Vagina (tissue), 2 donors: ENCODE data around the gene SLC13A3. TPM values are rescaled to one million over a fixed set of nuclear protein-coding genes. Genes with fewer than 3 reads are reported as not detected.

Source experiments
- DNase-seq, 2 donors: peaks; one replicate each; pipeline ENCODE4 v3.0.0-alpha.2; 2017; ENCODE audit errors: extremely low spot score in 2 of 2
- H3K27ac ChIP-seq: fragments of 200-600 bp; sonication (generic); one replicate; pipeline ENCODE4 v1.5.1; 2019
- H3K27me3 ChIP-seq: fragments of 200-600 bp; sonication (generic); one replicate; pipeline ENCODE4 v1.5.1; 2019
- H3K36me3 ChIP-seq, 2 donors: fragments of 200-600 bp; sonication (generic); one replicate each; pipeline ENCODE4 v1.5.1; 2017 to 2019
- H3K4me1 ChIP-seq: fragments of 200-600 bp; sonication (generic); one replicate; pipeline ENCODE4 v1.5.1; 2019
- H3K4me3 ChIP-seq, 2 donors: fragments of 200-600 bp; sonication (generic); 1 replicate in 1 of 2; 2 replicates in 1 of 2; pipeline ENCODE4 v1.5.1; 2016 to 2019
- H3K9me3 ChIP-seq: fragments of 200-600 bp; sonication (generic); one replicate; pipeline ENCODE4 v1.5.1; 2019
- POLR2A ChIP-seq, 2 donors: fragments of 450-650 bp; IDR thresholded peaks; one replicate each; pipeline ENCODE4 v1.6.1; 2017; ENCODE audit warnings: antibody characterized with exemption in 2 of 2, mild to moderate bottlenecking in 2 of 2, moderate library complexity in 2 of 2
- POLR2AphosphoS5 ChIP-seq, 2 donors: sonication (generic); formaldehyde crosslinking; IDR thresholded peaks; one replicate each; pipeline ENCODE4 v1.9.0; 2017; ENCODE audit warnings: antibody characterized with exemption in 2 of 2, mild to moderate bottlenecking in 2 of 2, low read depth in 1 of 2; ENCODE audit not compliant: insufficient read depth in 1 of 2
- intact Hi-C: fragments of 100-400 bp; cut with DNase I; formaldehyde crosslinking; loops from one replicate; pipeline ENCODE4 v1.15.1; 2023
- total RNA-seq: library from RNA; depleted of rRNA; stranded (reverse); fragments of >200 nt; gene quantifications from one replicate; pipeline ENCODE4 v1.2.3, GENCODE V29; 2016
- TF ChIP-seq, protein P1 (sequence below), 3 experiments: fragments of 450-650 bp in 2 of 3; fragments of 200-600 bp in 1 of 3; sonication (generic) in 1 of 3; IDR thresholded peaks; one replicate each; pipeline ENCODE4 v1.5.1; 2017 to 2019; ENCODE audit warnings: antibody characterized with exemption in 3 of 3, mild to moderate bottlenecking in 2 of 3, moderate library complexity in 2 of 3

The SLC13A3 gene
- total RNA-seq, 1 donor from 2014 or later = 1.2 TPM

DNA sequence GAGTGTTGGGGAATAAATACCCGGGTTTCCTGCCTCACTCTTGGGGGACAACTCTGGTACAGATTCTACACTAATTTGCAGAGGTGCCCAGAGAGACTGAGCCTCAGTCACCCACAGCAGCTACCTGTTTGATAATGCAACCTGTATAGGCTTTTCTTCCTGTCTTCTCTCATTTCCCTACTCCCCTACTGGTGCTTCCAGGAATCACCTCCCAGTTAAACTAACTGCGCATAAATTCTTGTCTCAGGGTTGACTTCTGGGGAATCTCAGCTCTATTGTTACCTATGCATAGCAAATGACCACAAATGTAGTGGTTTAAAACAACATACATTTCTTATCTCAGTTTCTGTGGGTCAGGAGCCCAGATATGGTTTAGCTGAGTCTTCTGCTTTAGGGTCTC, 112.1 kb downstream of the SLC13A3 start:
- TF ChIP-seq POLR2AphosphoS5 (IDR thresholded peaks at IDR 0.05; ENCODE audit: insufficient read depth in 1 of 2, low read depth in 1 of 2) (no peak), POLR2A (IDR thresholded peaks at IDR 0.05) (no peak)
- TF ChIP-seq, protein P1, sequence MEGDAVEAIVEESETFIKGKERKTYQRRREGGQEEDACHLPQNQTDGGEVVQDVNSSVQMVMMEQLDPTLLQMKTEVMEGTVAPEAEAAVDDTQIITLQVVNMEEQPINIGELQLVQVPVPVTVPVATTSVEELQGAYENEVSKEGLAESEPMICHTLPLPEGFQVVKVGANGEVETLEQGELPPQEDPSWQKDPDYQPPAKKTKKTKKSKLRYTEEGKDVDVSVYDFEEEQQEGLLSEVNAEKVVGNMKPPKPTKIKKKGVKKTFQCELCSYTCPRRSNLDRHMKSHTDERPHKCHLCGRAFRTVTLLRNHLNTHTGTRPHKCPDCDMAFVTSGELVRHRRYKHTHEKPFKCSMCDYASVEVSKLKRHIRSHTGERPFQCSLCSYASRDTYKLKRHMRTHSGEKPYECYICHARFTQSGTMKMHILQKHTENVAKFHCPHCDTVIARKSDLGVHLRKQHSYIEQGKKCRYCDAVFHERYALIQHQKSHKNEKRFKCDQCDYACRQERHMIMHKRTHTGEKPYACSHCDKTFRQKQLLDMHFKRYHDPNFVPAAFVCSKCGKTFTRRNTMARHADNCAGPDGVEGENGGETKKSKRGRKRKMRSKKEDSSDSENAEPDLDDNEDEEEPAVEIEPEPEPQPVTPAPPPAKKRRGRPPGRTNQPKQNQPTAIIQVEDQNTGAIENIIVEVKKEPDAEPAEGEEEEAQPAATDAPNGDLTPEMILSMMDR (IDR thresholded peaks at IDR 0.05) = no peak
- H3K9me3 ChIP-seq = no peaks in the 10 kb centered on the region
- intact Hi-C loops = no loop called here
- H3K4me3 ChIP-seq = no peak overlapping the region
- no peak for DNase-seq
- H3K27me3 ChIP-seq = no peaks in the 10 kb centered on the region
- no peaks in the 10 kb centered on the region for H3K4me1 ChIP-seq
- H3K27ac ChIP-seq = no peak overlapping the region
- no peaks in the 10 kb centered on the region for H3K36me3 ChIP-seq

DNA sequence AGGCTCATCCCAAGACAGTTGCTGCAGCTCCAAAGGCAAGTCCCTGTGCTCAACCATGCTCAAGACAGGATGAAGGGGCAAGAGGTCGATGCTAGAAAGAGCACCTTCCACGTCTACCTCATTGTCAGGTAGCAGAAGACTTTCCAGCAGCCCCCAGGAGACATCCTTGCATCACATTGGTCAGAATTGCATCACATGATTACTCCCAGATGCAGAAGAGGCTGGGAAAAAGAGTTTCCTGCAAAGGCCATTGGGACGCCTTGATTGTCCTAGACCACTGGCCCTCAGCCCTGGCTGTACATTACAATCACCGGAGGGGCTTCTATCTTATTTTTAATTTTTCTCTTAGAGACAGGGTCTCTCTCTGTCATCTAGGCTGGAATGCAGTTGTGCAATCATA, 120.6 kb downstream of the SLC13A3 start:
- Histone ChIP-seq H3K9me3 (no peaks in the 10 kb centered on the region), H3K4me3 (no peak overlapping the region), H3K27ac (no peak overlapping the region), H3K36me3 (no peaks in the 10 kb centered on the region), H3K27me3 (no peaks in the 10 kb centered on the region), H3K4me1 (no peaks in the 10 kb centered on the region)
- DNase-seq = no peak
- TF ChIP-seq POLR2A (IDR thresholded peaks at IDR 0.05) = no peak
- TF ChIP-seq POLR2AphosphoS5 (IDR thresholded peaks at IDR 0.05; ENCODE audit: insufficient read depth in 1 of 2, low read depth in 1 of 2) = no peak
- TF ChIP-seq, protein P1 (IDR thresholded peaks at IDR 0.05) = no peak
- intact Hi-C loops = no loop called here

DNA sequence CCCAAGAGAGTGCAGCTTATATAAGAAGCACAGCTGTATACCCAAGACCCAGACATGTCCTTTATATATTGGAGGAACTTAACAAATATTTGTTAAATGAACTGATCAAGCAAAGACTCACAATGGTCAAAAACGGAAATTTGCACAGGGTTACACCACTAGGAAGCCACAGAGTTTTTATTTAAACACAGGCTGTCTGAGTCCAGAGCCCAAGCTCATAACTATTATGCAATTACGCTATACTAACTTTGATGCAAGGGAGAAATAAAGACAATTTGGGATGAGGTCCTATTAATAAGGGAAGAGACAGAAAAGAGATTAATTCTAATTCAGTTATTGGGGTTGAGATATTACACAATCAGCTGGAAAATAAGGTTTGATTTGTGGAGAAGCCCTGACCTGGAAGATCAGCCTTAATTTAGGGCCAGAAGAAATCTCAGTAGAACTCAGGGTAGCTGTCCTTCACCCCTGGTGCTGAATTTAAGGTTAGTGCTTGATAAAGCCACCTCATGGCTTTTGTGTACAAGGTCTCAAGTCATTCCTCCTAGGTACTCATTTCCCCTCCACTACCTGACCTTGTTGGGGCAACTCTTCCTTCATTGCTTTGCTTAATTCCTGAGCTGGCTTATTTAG, 127.4 kb downstream of the SLC13A3 start:
- no peaks in the 10 kb centered on the region for H3K36me3 ChIP-seq
- H3K4me3 ChIP-seq = no peak overlapping the region
- H3K9me3 ChIP-seq = no peaks in the 10 kb centered on the region
- no peak for DNase-seq
- intact Hi-C loops = no loop called here
- no peaks in the 10 kb centered on the region for H3K27me3 ChIP-seq
- no peaks in the 10 kb centered on the region for H3K4me1 ChIP-seq
- H3K27ac ChIP-seq = no peak overlapping the region
- TF ChIP-seq POLR2AphosphoS5 (IDR thresholded peaks at IDR 0.05; ENCODE audit: insufficient read depth in 1 of 2, low read depth in 1 of 2) (no peak), POLR2A (IDR thresholded peaks at IDR 0.05) (no peak)
- TF ChIP-seq, protein P1 (IDR thresholded peaks at IDR 0.05) = no peak

DNA sequence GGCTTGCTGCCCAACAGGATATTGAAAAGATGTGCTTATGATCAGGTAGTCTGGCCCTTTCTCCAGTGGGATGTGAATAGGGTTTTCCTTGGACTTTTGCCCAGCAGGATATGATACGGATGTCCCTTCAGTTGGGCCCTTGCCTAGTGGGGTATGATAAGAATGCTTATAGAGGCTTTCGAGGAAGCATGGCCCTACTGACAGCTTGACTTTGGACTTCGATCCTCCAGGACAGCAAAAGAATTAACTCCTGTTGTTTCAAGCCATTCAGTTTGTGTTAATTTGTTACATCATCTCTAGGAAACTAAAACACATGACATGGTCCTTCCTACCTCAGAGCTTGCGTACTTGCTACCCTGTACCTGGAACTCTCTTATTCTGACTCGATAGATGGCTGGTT, 128.2 kb downstream of the SLC13A3 start:
- H3K4me3 ChIP-seq = no peak overlapping the region
- no peak for TF ChIP-seq POLR2AphosphoS5 (IDR thresholded peaks at IDR 0.05; ENCODE audit: insufficient read depth in 1 of 2, low read depth in 1 of 2)
- no peaks in the 10 kb centered on the region for H3K27me3 ChIP-seq
- intact Hi-C loops = no loop called here
- no peak overlapping the region for H3K27ac ChIP-seq
- H3K9me3 ChIP-seq = no peaks in the 10 kb centered on the region
- no peaks in the 10 kb centered on the region for H3K36me3 ChIP-seq
- DNase-seq = no peak
- H3K4me1 ChIP-seq = no peaks in the 10 kb centered on the region

DNA sequence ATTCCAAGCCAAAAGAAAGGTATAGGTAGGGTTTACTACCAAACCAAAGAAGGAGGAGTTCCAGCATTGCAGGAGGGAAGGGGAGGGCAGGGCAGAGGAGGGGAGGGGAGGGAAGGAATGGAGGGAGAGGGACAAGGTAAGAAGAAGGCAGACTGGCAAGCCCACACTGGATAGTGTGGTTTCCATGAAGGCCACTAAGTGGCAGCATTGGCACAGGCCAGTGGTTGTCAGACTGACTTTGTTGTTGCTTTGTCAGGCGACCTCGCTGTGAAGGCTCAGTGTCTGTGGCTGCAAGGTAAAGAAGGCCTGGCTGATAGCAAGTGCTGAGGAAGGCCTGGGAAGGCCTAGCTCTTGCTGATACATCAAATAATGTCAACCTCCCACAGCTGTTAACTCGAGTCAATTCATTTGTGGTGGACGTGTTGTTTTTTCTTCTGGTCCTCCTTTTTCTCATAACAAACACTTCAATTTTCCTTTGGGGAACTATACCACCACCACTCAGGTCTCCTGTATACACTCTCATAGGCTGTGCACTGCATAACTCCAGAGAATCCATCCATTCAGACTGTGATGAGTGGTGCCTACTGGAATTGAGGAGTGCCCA, 130.2 kb downstream of the SLC13A3 start:
- Histone ChIP-seq H3K27ac (no peak overlapping the region), H3K27me3 (no peaks in the 10 kb centered on the region), H3K36me3 (no peaks in the 10 kb centered on the region), H3K9me3 (no peaks in the 10 kb centered on the region), H3K4me3 (no peak overlapping the region), H3K4me1 (no peaks in the 10 kb centered on the region)
- no peak for TF ChIP-seq POLR2A (IDR thresholded peaks at IDR 0.05)
- TF ChIP-seq, protein P1 (IDR thresholded peaks at IDR 0.05) = peak; percentile 19 to 33 (median 32)
- intact Hi-C loops = no loop called here
- DNase-seq = no peak
